A549 (cell line): ENCODE data around the gene MYDGF.

Experiments
- CTCF ChIP-seq: fragments of >200 bp; sonication (Bioruptor Twin); formaldehyde crosslinking; IDR thresholded peaks from 3 replicates; pipeline ENCODE4 v1.5.1; 2016
- EHMT2 ChIP-seq: fragments of 200-600 bp; sonication (generic); IDR thresholded peaks from 2 replicates; pipeline ENCODE4 v1.6.1; 2016; ENCODE audit warnings: antibody characterized with exemption, low read depth, mild to moderate bottlenecking, moderate library complexity
- ESRRA ChIP-seq: fragments of 150-350 bp; IDR thresholded peaks from 2 replicates; pipeline ENCODE4 v1.6.1; 2014; ENCODE audit warnings: mild to moderate bottlenecking, low read length, borderline replicate concordance
- JUNB ChIP-seq: fragments of >200 bp; sonication (Bioruptor Twin); formaldehyde crosslinking; IDR thresholded peaks from 2 replicates; pipeline ENCODE4 v1.6.1; 2016
- POLR2A ChIP-seq: IDR thresholded peaks from 2 replicates; pipeline ENCODE4 v1.6.1; 2012; ENCODE audit warnings: mild to moderate bottlenecking, low read length
- REST ChIP-seq: fragments of 200-600 bp; sonication (generic); IDR thresholded peaks from 2 replicates; pipeline ENCODE4 v1.6.1; 2016; ENCODE audit warnings: antibody characterized with exemption, mild to moderate bottlenecking, moderate library complexity
- RFX5 ChIP-seq: fragments of 450-650 bp; IDR thresholded peaks from 2 replicates; pipeline ENCODE4 v1.7.1; 2014; ENCODE audit warnings: antibody characterized with exemption, mild to moderate bottlenecking, moderate library complexity

GRCh38 chr19:4684312-4685095 is 14.4 kb upstream of the MYDGF start:
- TF ChIP-seq POLR2A, result no peak
- no peak for TF ChIP-seq ESRRA
- no peak for TF ChIP-seq CTCF
- TF ChIP-seq REST, result no peak
- no peak for TF ChIP-seq RFX5
- no peak for TF ChIP-seq EHMT2
- no peak for TF ChIP-seq JUNB
